GM19468 (cell line): ENCODE measurements around the gene NTM.
A peak's percentile ranks its signal among the peaks of the same experiment; 100 is the strongest.

Source experiments
- ATAC-seq: cut with Tn5 transposase; IDR thresholded peaks from one replicate; pipeline ENCODE4 v1.9.1; 2021; ENCODE audit warnings: mild to moderate bottlenecking, moderate library complexity, moderate number of reproducible peaks; ENCODE audit not compliant: unreplicated experiment; ENCODE audit errors: extremely low read depth

NTM gene

DNA sequence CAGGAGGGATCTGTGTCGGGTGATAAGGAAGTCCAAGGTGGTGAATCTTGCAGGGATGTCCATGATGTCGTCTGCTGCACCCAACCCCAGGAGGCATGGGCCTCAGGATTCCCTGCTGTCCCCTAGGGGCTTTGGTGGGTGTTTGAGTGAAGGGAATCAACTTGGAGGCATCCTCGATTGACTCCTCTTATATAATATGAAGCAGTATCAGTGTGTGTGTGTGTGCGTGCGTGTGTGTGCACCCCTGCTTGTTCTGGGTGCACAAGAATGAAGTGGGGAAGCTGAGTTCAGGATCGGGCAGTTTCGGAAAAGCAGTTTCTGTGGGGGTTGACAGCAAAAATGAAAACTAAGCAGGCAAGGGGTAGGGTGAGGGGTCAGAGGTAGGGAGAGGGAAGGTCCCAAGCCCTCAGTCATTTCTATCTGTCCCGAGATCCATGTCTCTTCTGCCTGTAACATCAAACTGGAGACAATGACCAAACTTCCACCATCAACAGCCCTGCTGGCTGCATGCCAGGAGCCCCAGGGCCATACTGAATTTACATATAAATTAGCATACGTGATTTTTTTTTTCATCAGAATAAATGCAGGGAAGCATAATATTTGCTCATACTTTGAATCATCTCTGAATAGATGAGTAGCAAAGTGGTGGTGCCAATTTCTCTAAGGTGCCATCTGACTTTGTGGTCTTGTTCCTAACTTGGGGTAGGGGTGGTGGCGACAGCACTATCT is 2.0 kb downstream of the NTM start:
- no peak for ATAC-seq

GRCh38 chr11:131373095-131373725 is 2.8 kb downstream of the NTM start:
- ATAC-seq, result no peak

- ATAC-seq, result no peak
Observed at GRCh38 chr11:131373756-131374155, 3.3 kb downstream of the NTM start.

GRCh38 chr11:131375421-131375820 is 5.0 kb downstream of the NTM start:
- ATAC-seq, result no peak

DNA sequence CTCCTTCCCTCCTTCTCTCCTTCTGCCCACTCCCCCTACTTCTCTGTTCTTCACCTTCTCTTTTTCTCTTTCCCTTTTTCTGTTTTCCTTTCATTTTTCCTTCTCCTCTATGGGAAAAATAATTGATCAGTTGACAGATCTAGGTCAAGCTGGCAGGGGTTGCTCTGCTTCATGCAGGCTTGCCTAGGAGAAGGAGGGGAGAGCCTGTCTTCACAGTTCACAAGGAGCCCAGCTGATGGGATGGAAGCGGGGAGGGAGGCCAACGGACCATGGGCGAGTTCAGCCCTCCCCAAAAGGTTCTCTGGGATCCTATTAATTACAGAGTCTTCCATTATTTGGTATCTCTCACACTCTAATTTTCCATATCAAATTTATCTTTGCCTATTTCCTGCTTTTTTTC is 5.5 kb downstream of the NTM start:
- ATAC-seq, result no peak

DNA sequence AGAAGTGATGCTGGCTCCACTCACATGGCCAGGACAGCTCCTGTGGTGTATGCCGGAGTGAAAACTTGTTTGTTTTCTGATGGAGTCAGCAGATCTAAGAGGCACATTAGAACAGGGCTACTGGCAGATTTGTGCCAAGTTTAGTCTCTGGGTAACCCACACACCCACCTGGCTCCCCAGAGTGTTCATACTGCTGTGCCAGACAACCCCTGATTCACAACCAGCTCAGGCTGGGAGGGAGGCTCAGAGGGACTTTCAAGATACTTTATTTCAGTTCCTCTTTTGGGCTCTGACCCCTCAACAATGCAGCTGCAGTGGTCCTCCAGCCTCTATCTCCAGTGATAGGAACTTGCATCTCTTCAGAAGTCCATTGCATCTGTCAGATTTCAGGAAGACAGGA is 8.5 kb downstream of the NTM start:
- ATAC-seq, result peak; percentile 80

DNA sequence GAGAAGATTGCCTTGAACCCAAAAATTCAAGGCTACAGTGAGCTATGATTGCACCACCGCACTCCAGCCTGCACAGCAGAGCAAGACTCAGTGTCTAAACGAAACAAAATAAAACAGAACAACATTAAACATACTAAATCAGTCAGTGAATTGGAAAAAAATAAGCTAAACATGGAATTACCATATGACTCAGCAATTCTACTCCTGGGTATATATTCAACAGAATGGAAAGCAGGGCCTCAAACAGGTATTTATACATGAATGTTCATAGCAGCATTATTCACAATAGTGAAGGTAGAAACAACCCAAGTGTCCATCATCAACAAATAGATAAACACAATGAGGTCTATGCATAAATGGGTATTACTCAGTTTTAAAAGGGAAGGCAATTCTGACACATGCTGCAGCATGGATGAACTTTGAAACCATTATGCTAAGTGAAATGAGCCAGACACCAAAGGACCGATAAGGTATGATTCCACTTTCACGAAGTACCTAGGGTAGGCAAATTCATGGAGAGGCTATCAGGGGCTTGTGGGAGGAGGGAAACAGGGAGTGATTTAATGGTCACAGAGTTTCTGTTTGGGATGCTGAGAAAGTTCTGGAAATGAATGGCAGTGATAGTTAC is 15.5 kb downstream of the NTM start:
- ATAC-seq, result no peak

DNA sequence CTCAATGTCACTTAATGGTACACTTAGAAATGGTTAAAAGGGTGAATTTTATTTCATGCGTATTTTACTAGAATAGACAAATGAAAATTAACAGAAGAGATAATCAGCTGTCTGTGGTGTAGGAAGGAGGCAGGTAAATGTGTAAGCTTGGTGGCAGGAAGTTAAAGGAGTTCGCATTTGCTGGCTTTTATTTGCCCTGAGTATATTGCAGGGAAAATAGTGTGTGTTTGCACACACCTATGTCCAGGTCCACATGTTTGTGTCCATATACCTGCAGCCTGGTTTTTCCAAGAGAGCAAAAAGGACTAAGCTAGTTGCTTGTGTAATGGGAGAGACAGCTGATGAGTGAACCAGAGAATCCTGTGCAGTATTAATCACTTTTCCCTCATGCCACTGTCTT is 16.0 kb downstream of the NTM start:
- no peak for ATAC-seq

DNA sequence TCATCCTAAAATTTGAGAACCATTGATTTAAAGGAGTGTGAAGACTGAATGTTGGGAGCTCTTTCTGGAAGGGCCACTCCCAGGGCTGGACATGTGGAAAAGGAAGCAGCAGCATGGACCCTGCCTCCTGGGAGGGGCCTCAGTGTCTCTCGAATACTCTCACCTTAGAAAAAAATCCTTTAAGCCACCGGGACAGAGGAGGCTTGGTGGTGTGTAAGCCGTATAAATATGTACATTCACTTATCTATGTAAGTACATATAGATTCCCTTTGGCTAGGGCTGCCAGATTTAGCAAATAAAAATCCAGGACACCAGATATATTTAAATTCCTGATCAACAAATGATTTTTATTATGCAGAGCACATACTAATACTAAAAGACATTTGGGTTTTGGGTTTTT is 17.6 kb downstream of the NTM start:
- ATAC-seq, result no peak

GRCh38 chr11:131389582-131389981 is 19.2 kb downstream of the NTM start:
- ATAC-seq, result no peak

DNA sequence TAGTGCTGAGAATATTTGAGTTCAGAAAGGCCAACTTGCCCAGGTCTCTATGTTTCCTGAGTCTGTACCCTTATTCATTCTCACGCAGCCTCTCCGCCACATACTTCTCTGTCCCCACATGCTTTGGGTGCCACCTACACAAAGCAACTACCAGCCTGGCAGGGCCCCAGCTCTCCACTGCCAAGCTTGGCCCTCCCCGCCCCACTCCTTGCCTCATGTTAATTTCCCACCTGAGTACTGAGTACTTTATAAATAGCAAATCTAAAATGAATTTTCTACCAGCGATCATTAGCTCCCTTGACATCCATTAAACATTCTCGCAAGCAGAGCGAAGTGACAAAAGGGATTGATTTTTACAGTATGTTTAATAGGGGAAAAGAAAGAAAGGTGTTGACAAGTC is 20.8 kb downstream of the NTM start:
- ATAC-seq, result no peak

- no peak for ATAC-seq
Observed at GRCh38 chr11:131392528-131393255, 22.3 kb downstream of the NTM start.

DNA sequence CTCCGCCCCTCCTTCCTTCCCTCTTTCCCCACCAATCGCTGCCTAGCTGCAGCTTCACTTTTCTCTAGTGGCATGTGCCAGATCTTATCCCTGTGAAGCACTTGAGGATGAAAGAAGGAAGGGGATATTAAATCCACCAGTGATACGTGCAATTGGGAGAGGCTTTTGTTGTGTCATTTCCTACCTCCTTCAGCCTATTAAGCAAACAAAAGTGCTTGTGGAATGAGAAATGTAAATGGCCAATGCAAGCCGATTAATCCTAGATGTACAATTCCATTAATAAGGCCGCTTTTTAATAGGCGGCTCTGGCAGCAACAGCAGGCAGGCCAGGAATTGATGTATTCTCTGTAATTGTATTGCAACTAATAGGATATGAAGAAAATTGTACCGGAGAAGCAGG is 23.3 kb downstream of the NTM start:
- ATAC-seq, result no peak

DNA sequence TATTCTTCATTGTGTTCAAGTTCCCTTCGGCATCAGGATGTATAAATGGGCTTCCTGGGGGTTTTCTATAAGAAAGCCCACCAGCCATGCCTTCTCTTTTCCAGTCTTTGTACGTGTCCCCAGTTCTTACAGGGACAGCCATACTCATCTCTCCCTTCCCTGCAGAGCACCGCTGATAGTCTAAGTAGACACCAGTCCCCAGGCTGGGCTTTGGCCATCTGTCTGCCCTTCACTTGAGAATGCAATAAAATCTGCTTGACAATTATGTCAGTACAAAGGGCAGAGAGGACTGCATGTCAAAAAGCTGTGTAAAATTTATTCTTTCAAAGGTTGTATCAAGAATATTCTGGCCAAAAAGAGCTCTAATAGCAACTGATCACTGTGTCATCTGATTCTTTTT is 27.3 kb downstream of the NTM start:
- no peak for ATAC-seq

GRCh38 chr11:131402040-131402439 is 31.6 kb downstream of the NTM start:
- ATAC-seq, result no peak

GRCh38 chr11:131404010-131404409 is 33.6 kb downstream of the NTM start:
- no peak for ATAC-seq

DNA sequence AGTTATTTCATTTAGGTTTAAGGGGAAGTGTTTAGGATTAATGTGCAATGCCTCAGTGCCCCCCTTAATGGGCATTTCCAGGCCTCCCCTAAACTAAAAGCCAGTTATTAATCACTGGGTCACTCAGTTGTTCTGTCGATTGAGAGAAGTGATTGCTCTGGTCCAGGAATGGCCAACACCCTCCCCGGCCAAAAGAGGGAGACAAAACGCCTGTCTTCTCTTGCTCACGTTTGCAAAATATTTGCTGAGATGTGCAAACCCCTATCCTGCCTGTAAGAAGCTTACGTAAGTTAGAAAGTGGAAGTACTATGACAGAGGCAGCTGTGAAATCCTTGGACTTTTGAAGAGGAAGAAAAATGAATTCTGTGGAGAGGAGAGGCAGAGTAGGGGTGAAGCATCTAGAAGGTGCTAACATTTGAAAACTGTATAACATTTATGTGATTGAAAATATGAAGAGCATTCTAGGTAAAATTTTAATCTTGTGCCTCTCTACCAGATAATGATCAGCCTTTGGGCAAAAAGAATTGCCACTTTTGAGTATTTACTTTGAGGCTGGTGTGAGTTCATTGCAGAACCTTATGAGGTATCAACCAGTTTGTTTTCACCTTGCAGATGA is 37.7 kb downstream of the NTM start:
- ATAC-seq, result no peak

DNA sequence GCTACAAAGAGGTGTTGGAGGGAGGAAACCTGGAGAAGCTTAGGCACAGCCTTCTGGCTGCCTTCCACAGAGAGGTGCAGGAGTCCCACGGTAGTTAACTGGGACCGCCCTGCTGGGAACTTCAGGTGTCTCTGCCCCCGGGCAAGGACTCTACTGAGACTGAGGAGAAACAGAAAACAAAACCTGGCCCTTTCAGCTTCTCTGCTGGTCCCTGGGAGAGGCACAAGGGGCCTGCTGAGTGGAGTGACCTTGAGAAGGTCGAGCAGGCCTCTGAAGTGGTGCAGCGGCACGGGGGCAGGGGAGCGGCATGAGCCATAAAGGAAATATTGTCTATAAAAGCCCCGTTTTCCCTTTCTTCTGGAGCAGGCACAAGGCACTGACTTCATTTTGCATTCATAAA is 38.9 kb downstream of the NTM start:
- no peak for ATAC-seq

GRCh38 chr11:131411636-131412035 is 41.2 kb downstream of the NTM start:
- ATAC-seq, result no peak

GRCh38 chr11:131412061-131412460 is 41.6 kb downstream of the NTM start:
- no peak for ATAC-seq

DNA sequence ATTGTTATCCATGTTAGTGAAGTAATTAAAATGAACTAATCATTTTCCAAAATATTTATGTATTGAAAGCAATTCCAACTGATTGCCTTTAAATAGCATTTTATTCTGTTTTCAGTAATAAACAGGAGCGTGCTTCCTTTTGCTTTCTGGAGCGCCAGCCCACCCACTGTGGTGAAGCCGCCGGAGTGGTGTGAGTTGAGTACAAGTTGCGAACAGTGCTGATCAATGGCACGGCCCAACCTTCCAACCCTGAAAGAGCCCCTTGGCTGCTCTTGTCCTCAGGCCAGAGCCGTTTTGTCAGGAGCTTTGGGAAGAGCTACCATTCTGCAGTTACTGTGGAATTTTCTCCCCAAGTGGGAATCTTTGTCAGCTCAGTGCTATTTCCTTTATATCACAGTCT is 42.8 kb downstream of the NTM start:
- ATAC-seq, result no peak
